Neural progenitor cell (in vitro differentiated cells): ENCODE measurements around the gene ADCY7. TPM values are rescaled to one million over a fixed set of nuclear protein-coding genes. Genes with fewer than 3 reads are reported as not detected.

Source experiments
- DNase-seq: peaks from one replicate; pipeline ENCODE4 v3.0.0-alpha.2; 2016; ENCODE audit warnings: low spot score
- H2AFZ ChIP-seq: fragments of 200-600 bp; sonication (generic); replicated peaks from 2 replicates; pipeline ENCODE4 v1.6.1; 2016; ENCODE audit warnings: antibody characterized with exemption
- H3F3A ChIP-seq: fragments of 200-600 bp; sonication (generic); 2 replicates; pipeline ENCODE4 v1.6.1; 2016; ENCODE audit warnings: antibody characterized with exemption, low read depth
- H3K27ac ChIP-seq: fragments of 200-600 bp; sonication (generic); 2 replicates; pipeline ENCODE4 v1.5.1; 2016; ENCODE audit warnings: mild to moderate bottlenecking
- H3K27me3 ChIP-seq: fragments of 200-600 bp; sonication (generic); 2 replicates; pipeline ENCODE4 v1.6.1; 2016; ENCODE audit warnings: mild to moderate bottlenecking, moderate library complexity
- H3K36me3 ChIP-seq: fragments of 200-600 bp; sonication (generic); 2 replicates; pipeline ENCODE4 v1.5.1; 2016
- H3K4me1 ChIP-seq: fragments of 200-600 bp; sonication (generic); 2 replicates; pipeline ENCODE4 v1.6.1; 2016; ENCODE audit warnings: mixed run types
- H3K4me2 ChIP-seq: fragments of 200-600 bp; sonication (generic); 2 replicates; pipeline ENCODE4 v1.6.1; 2016
- H3K4me3 ChIP-seq: fragments of 200-600 bp; sonication (generic); 2 replicates; pipeline ENCODE4 v1.5.1; 2016
- H3K79me2 ChIP-seq: fragments of 200-600 bp; sonication (generic); 2 replicates; pipeline ENCODE4 v1.6.1; 2016; ENCODE audit warnings: low read depth
- H3K9ac ChIP-seq: fragments of 200-600 bp; sonication (generic); 2 replicates; pipeline ENCODE4 v1.6.1; 2016
- H3K9me3 ChIP-seq: fragments of 200-600 bp; sonication (generic); 2 replicates; pipeline ENCODE4 v1.5.1; 2016; ENCODE audit warnings: low read depth
- H4K20me1 ChIP-seq: fragments of 200-600 bp; sonication (generic); 2 replicates; pipeline ENCODE4 v1.6.1; 2016; ENCODE audit warnings: low read depth
- H3K27ac Mint-ChIP-seq: 3 replicates; pipeline ENCODE4 v1.8.0; 2021; ENCODE audit warnings: mixed read lengths
- H3K27me3 Mint-ChIP-seq: 2 replicates; pipeline ENCODE4 v1.8.0; 2022; ENCODE audit warnings: low read depth, mild to moderate bottlenecking, inconsistent platforms, moderate library complexity, mixed read lengths; ENCODE audit not compliant: insufficient read depth
- H3K36me3 Mint-ChIP-seq: 3 replicates; pipeline ENCODE4 v1.8.0; 2021; ENCODE audit warnings: mixed read lengths
- H3K4me1 Mint-ChIP-seq: 3 replicates; pipeline ENCODE4 v1.8.0; 2021; ENCODE audit warnings: mixed read lengths
- H3K4me3 Mint-ChIP-seq: 3 replicates; pipeline ENCODE4 v1.8.0; 2021; ENCODE audit warnings: mild to moderate bottlenecking, moderate library complexity, mixed read lengths
- H3K9me3 Mint-ChIP-seq: 3 replicates; pipeline ENCODE4 v1.8.0; 2020; ENCODE audit warnings: mixed read lengths
- CTCF ChIP-seq: fragments of 200-600 bp; sonication (generic); IDR thresholded peaks from 2 replicates; pipeline ENCODE4 v1.5.1; 2017; ENCODE audit warnings: antibody characterized with exemption, mild to moderate bottlenecking
- EZH2 ChIP-seq: fragments of 200-600 bp; sonication (generic); IDR thresholded peaks from 2 replicates; pipeline ENCODE4 v1.6.1; 2017; ENCODE audit warnings: antibody characterized with exemption, mild to moderate bottlenecking, moderate library complexity
- EZH2phosphoT487 ChIP-seq: fragments of 200-600 bp; sonication (generic); IDR thresholded peaks from 2 replicates; pipeline ENCODE4 v1.6.1; 2017; ENCODE audit warnings: antibody characterized with exemption
- total RNA-seq: library from RNA; depleted of rRNA; stranded (reverse); fragments of >200 nt; gene quantifications from 2 replicates; pipeline ENCODE4 v1.2.3, GENCODE V29; 2015; ENCODE audit warnings: low replicate concordance

Gene ADCY7
- total RNA-seq, 1 donor from 2014 or later, result 2.5 TPM

DNA sequence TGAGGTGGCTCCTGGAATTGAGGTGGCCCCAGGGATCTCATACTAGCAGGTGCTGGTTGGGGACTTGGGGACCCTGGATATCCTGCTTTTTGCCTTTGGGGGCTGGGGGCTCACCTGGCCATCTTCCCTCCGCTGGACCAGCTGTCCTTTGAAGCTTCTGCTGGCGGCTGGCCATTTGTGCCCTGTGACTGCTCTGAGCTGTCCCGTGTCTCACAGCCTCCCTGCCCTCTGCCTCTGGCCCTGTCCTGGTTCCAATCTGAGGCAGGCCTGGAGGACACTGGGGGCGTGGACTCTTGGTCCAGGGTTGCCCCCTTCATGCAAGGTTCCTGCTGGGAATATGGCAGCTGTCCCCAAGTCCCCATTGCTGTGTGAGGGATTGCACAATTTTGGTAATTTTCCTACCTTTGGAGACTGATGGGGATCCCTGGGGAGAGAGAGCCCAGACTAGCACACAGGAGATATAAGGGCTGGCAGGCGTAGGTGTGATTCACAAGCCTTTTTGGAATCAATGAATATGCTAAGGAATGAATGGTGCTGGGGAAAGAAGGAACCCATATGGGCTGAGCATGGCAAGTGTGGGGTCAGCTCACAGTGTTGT is 19.2 kb downstream of the ADCY7 start:
- no peaks in the 10 kb centered on the region for H3F3A ChIP-seq
- TF ChIP-seq CTCF (no peak), EZH2 (no peak), EZH2phosphoT487 (no peak)

DNA sequence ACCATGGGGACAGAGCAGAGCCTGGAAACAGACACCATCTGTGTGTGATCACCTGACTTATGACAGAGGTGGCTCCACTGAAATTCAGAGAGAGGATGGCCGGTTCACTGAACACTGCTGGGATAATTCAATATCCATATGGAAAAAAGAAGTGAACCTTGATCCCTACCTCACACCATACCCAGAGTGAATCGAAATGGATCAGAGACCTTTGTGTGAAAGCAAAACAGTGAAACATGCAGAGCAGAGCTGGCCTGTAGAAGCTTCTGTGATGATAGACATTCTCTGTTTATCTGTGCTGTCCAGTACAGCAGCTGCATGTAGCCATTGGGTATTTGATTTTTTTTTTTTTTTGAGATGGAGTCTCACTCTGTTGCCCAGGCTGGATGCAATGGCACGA is 20.3 kb downstream of the ADCY7 start:
- no peaks in the 10 kb centered on the region for H3K36me3 ChIP-seq
- no peaks in the 10 kb centered on the region for H3K27me3 ChIP-seq
- H2AFZ ChIP-seq, result no peak overlapping the region
- no peaks in the 10 kb centered on the region for H3K4me1 Mint-ChIP-seq
- H3K27ac Mint-ChIP-seq, result no peak overlapping the region
- H3K36me3 Mint-ChIP-seq, result no peaks in the 10 kb centered on the region
- TF ChIP-seq EZH2 (no peak), EZH2phosphoT487 (no peak), CTCF (no peak)
- H3K27me3 Mint-ChIP-seq, result peaks cover 8% of the 10 kb centered on the region
- H3K27ac ChIP-seq, result no peak overlapping the region
- no peak overlapping the region for H3K9ac ChIP-seq
- H4K20me1 ChIP-seq, result no peaks in the 10 kb centered on the region
- H3K4me2 ChIP-seq, result no peak overlapping the region
- no peaks in the 10 kb centered on the region for H3F3A ChIP-seq
- no peaks in the 10 kb centered on the region for H3K9me3 ChIP-seq
- H3K9me3 Mint-ChIP-seq, result peaks cover 7% of the 10 kb centered on the region
- no peak for DNase-seq
- H3K79me2 ChIP-seq, result no peaks in the 10 kb centered on the region
- no peaks in the 10 kb centered on the region for H3K4me1 ChIP-seq
- no peak overlapping the region for H3K4me3 ChIP-seq
- H3K4me3 Mint-ChIP-seq, result no peak overlapping the region

More for the DNA sequence above, 19.2 kb downstream of the ADCY7 start:
- Mint-ChIP-seq H3K36me3 (no peaks in the 10 kb centered on the region), H3K4me3 (no peak overlapping the region), H3K9me3 (peaks cover 7% of the 10 kb centered on the region), H3K27me3 (peaks cover 8% of the 10 kb centered on the region), H3K27ac (no peak overlapping the region), H3K4me1 (no peaks in the 10 kb centered on the region)
- Histone ChIP-seq H4K20me1 (no peaks in the 10 kb centered on the region), H3K79me2 (no peaks in the 10 kb centered on the region), H3K4me1 (no peaks in the 10 kb centered on the region), H3K4me2 (no peak overlapping the region), H3K9ac (no peak overlapping the region), H3K27me3 (no peaks in the 10 kb centered on the region), H2AFZ (no peak overlapping the region), H3K36me3 (no peaks in the 10 kb centered on the region), H3K4me3 (no peak overlapping the region), H3K27ac (no peak overlapping the region), H3K9me3 (no peaks in the 10 kb centered on the region)
- DNase-seq, result no peak

DNA sequence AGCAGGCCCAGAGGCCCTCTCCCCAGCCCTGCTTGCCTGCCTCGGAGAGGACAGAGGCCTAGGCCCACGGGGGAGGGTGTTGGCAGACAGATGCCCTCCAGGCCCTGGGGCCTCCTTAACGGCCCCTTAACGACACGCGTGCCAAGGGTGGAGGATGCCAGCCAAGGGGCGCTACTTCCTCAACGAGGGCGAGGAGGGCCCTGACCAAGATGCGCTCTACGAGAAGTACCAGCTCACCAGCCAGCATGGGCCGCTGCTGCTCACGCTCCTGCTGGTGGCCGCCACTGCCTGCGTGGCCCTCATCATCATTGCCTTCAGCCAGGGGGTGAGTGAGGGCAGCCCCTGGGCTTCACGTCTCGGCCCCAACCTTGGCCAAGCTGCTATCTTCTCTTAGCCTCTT is 21.7 kb downstream of the ADCY7 start:
- Histone ChIP-seq H3K79me2 (no peaks in the 10 kb centered on the region), H3F3A (no peaks in the 10 kb centered on the region), H3K4me3 (no peak overlapping the region), H3K9ac (no peak overlapping the region), H3K36me3 (no peaks in the 10 kb centered on the region), H2AFZ (no peak overlapping the region), H3K4me1 (no peaks in the 10 kb centered on the region), H3K27me3 (no peaks in the 10 kb centered on the region), H3K27ac (no peak overlapping the region), H3K9me3 (no peaks in the 10 kb centered on the region), H3K4me2 (no peak overlapping the region), H4K20me1 (no peaks in the 10 kb centered on the region)
- no peak for DNase-seq
- TF ChIP-seq EZH2phosphoT487 (no peak), EZH2 (no peak), CTCF (no peak)
- peaks cover 7% of the 10 kb centered on the region for H3K9me3 Mint-ChIP-seq
- no peak overlapping the region for H3K27ac Mint-ChIP-seq
- H3K4me1 Mint-ChIP-seq, result no peaks in the 10 kb centered on the region
- no peaks in the 10 kb centered on the region for H3K36me3 Mint-ChIP-seq
- peaks cover 8% of the 10 kb centered on the region for H3K27me3 Mint-ChIP-seq
- H3K4me3 Mint-ChIP-seq, result no peak overlapping the region
